KMS-11 (cell line): ENCODE data around the gene PLAAT1.

Experiments used
- H2AFZ ChIP-seq: fragments of 200-600 bp; sonication (generic); 2 replicates; pipeline ENCODE4 v1.6.1; 2016; ENCODE audit warnings: antibody characterized with exemption, mixed run types, low read depth
- H3K27ac ChIP-seq: fragments of 200-600 bp; sonication (generic); 2 replicates; pipeline ENCODE4 v1.6.1; 2016; ENCODE audit warnings: mild to moderate bottlenecking, mixed run types
- H3K27me3 ChIP-seq: fragments of 200-600 bp; sonication (generic); 2 replicates; pipeline ENCODE4 v1.6.1; 2017; ENCODE audit warnings: mild to moderate bottlenecking, low read depth, mixed run types, moderate library complexity; ENCODE audit not compliant: insufficient read depth
- H3K36me3 ChIP-seq: fragments of 200-600 bp; sonication (generic); 2 replicates; pipeline ENCODE4 v1.6.1; 2017; ENCODE audit warnings: mild to moderate bottlenecking, mixed run types; ENCODE audit not compliant: insufficient read depth
- H3K4me1 ChIP-seq: fragments of 200-600 bp; sonication (generic); 2 replicates; pipeline ENCODE4 v1.6.1; 2016; ENCODE audit warnings: mild to moderate bottlenecking, low read depth, mixed run types; ENCODE audit not compliant: poor library complexity, severe bottlenecking
- H3K4me2 ChIP-seq: fragments of 200-600 bp; sonication (generic); 2 replicates; pipeline ENCODE4 v1.7.0; 2016; ENCODE audit warnings: mild to moderate bottlenecking, mixed run types
- H3K4me3 ChIP-seq: fragments of 200-600 bp; sonication (generic); IDR thresholded peaks from 2 replicates; pipeline ENCODE4 v1.6.1; 2017; ENCODE audit warnings: low read depth, low read length, mixed read lengths; ENCODE audit not compliant: insufficient read depth
- H3K79me2 ChIP-seq: fragments of 200-600 bp; sonication (generic); 2 replicates; pipeline ENCODE4 v1.6.1; 2016; ENCODE audit warnings: low read depth, mixed run types; ENCODE audit not compliant: insufficient read depth
- H3K9ac ChIP-seq: fragments of 200-600 bp; sonication (generic); 2 replicates; pipeline ENCODE4 v1.6.1; 2016; ENCODE audit warnings: mild to moderate bottlenecking, mixed run types
- H4K20me1 ChIP-seq: fragments of 200-600 bp; sonication (generic); 2 replicates; pipeline ENCODE4 v1.6.1; 2016; ENCODE audit warnings: mild to moderate bottlenecking, mixed run types; ENCODE audit not compliant: insufficient read depth
- TF ChIP-seq, protein P1 (sequence below): fragments of 200-600 bp; sonication (generic); conservative IDR thresholded peaks from 2 replicates; pipeline ENCODE4 v1.6.1; 2017; ENCODE audit warnings: low read depth, mild to moderate bottlenecking, antibody characterized with exemption, low read length, moderate library complexity, mixed read lengths

The PLAAT1 gene

DNA sequence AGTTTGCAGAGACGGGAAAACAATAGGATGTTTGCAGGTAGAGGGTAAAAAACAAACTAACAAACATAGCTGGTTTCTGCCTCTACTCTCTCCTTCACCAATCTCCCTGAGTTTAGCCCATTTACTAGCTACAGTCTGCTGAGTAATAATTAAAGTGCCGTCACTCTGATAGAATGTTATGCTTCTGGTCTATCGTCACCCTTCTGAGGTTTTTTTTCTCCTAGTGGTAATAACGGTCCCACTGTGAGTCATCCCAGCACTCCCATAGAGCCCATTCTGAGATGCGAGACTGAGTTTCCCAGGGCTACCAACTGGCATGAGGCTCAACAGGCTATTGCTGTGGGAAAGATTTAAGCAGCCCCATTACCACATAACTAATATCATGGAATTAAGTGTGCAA is 56.4 kb downstream of the PLAAT1 start:
- TF ChIP-seq, protein P1, sequence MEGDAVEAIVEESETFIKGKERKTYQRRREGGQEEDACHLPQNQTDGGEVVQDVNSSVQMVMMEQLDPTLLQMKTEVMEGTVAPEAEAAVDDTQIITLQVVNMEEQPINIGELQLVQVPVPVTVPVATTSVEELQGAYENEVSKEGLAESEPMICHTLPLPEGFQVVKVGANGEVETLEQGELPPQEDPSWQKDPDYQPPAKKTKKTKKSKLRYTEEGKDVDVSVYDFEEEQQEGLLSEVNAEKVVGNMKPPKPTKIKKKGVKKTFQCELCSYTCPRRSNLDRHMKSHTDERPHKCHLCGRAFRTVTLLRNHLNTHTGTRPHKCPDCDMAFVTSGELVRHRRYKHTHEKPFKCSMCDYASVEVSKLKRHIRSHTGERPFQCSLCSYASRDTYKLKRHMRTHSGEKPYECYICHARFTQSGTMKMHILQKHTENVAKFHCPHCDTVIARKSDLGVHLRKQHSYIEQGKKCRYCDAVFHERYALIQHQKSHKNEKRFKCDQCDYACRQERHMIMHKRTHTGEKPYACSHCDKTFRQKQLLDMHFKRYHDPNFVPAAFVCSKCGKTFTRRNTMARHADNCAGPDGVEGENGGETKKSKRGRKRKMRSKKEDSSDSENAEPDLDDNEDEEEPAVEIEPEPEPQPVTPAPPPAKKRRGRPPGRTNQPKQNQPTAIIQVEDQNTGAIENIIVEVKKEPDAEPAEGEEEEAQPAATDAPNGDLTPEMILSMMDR = no peak

DNA sequence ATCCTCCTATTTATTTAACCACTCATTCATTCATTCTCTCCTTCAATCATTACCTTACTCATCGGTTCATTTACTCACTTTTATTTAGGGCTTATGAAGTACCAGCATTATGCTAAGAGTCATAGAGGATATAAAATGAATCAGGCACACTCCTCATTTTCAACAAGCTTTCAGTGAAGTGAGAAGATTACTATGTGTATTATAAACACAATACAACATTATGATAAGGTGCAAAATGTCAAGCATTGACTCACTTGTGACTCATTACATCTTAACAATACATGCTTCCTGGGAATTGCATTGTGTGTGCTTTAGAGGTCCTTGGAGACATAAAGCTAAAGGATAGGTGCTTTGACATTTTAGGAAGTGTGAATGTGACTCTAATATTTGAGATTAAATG is 60.4 kb downstream of the PLAAT1 start:
- no peaks in the 10 kb centered on the region for H3K36me3 ChIP-seq
- no peak overlapping the region for H3K27ac ChIP-seq
- no peak overlapping the region for H2AFZ ChIP-seq
- no peaks in the 10 kb centered on the region for H3K4me1 ChIP-seq
- TF ChIP-seq, protein P1 = no peak
- H3K9ac ChIP-seq = no peak overlapping the region
- no peaks in the 10 kb centered on the region for H4K20me1 ChIP-seq
- no peaks in the 10 kb centered on the region for H3K79me2 ChIP-seq
- H3K27me3 ChIP-seq = no peaks in the 10 kb centered on the region
- H3K4me3 ChIP-seq = no peak overlapping the region
- no peak overlapping the region for H3K4me2 ChIP-seq

More for the DNA sequence above, 56.4 kb downstream of the PLAAT1 start:
- Histone ChIP-seq H3K27ac (no peak overlapping the region), H3K36me3 (no peaks in the 10 kb centered on the region), H2AFZ (no peak overlapping the region), H3K9ac (no peak overlapping the region), H3K79me2 (no peaks in the 10 kb centered on the region), H3K4me2 (no peak overlapping the region), H3K4me3 (no peak overlapping the region), H3K4me1 (no peaks in the 10 kb centered on the region), H4K20me1 (no peaks in the 10 kb centered on the region), H3K27me3 (no peaks in the 10 kb centered on the region)

DNA sequence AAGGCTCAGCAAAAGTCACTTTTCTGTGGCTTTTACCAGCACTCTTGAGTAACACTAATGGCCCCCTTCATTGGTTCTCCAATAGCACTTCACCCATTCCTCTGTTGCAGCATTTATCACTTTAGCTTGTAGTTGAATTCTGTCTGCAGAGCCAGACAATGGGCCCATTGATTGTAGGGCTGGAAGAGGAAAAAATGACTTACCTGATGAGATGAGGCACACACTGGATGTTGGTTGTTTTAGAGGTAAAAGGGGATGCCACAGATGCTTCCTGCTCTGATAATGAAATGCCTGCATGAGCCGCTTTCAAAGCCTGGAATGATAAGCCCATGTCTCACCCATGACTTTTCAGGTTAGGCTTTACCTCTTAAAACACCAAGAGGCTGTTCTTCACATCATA is 64.3 kb downstream of the PLAAT1 start:
- no peaks in the 10 kb centered on the region for H3K79me2 ChIP-seq
- no peaks in the 10 kb centered on the region for H3K4me1 ChIP-seq
- no peak overlapping the region for H2AFZ ChIP-seq
- no peaks in the 10 kb centered on the region for H4K20me1 ChIP-seq
- H3K4me3 ChIP-seq = no peak overlapping the region
- H3K36me3 ChIP-seq = no peaks in the 10 kb centered on the region
- H3K27ac ChIP-seq = no peak overlapping the region
- no peak overlapping the region for H3K9ac ChIP-seq
- no peak overlapping the region for H3K4me2 ChIP-seq
- TF ChIP-seq, protein P1 = no peak
- H3K27me3 ChIP-seq = no peaks in the 10 kb centered on the region

DNA sequence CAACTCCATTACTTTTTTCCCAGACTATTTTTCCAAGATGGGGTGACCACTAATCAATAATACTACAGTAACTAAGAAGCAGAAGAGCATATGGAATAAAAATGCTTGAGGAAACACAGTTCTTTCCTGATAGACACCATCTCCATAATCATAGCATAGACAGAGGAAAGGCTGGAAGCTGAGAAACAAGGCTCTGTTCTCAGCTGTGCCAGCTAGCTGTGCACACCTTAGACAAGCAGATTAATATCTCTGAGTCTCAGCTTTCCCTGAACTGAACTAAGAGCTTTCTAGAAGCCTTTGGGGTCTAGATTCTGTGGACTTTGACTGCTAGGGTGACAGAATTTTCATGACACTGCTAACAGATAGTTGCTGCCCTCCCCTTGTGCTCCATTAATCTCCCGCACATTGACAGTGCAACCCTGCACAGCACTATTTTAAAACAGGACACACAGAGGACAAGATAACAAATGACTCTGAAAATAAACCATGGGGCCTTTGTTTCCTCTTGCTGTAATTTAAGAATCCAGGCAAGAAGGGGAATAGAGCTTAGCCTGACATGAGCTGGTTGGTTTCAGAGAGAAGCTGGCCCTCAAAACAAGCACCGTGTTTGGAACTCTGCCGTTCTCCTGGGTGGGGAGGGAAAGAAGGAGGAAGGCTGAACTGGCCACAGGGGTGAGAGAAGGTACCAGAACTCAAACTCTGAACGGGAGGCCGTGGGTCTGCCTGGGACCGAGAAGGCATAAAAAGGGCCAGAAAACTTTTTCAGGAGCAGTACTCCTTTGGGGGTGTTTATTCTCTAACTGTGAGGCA is 70.1 kb downstream of the PLAAT1 start:
- Histone ChIP-seq H3K27ac (no peak overlapping the region), H3K79me2 (no peaks in the 10 kb centered on the region), H3K4me3 (no peak overlapping the region), H2AFZ (no peak overlapping the region), H3K9ac (no peak overlapping the region), H3K27me3 (no peaks in the 10 kb centered on the region), H3K4me2 (no peak overlapping the region), H3K36me3 (no peaks in the 10 kb centered on the region), H4K20me1 (no peaks in the 10 kb centered on the region), H3K4me1 (no peaks in the 10 kb centered on the region)
- TF ChIP-seq, protein P1 = no peak
